ACC112 (cell line): ENCODE results near the gene SLCO1B1.
"Not testable (repeated sequence)": the region's sequence is repeated elsewhere in the genome, so short reads cannot be mapped to it uniquely, and the experiment has no call there.

Experiments
- H2AFZ ChIP-seq: fragments of 200-600 bp; sonication (generic); one replicate; pipeline ENCODE4 v1.6.0; 2017; ENCODE audit warnings: antibody characterized with exemption, low read length; ENCODE audit not compliant: unreplicated experiment
- H3K27ac ChIP-seq: fragments of 200-600 bp; sonication (generic); 2 replicates; pipeline ENCODE4 v1.5.1; 2014; ENCODE audit warnings: low read depth, mild to moderate bottlenecking, antibody characterized with exemption, low read length, moderate library complexity
- H3K27me3 ChIP-seq: fragments of 200-600 bp; sonication (generic); 2 replicates; pipeline ENCODE4 v1.6.1; 2014; ENCODE audit warnings: mild to moderate bottlenecking, antibody characterized with exemption, low read length, moderate library complexity, mixed read lengths; ENCODE audit not compliant: insufficient read depth
- H3K36me3 ChIP-seq: fragments of 200-600 bp; sonication (generic); 2 replicates; pipeline ENCODE4 v1.6.1; 2016; ENCODE audit warnings: mild to moderate bottlenecking, antibody characterized with exemption, low read length, moderate library complexity, mixed read lengths; ENCODE audit not compliant: insufficient read depth
- H3K4me1 ChIP-seq: fragments of 200-600 bp; sonication (generic); one replicate; pipeline ENCODE4 v1.6.1; 2016; ENCODE audit warnings: low read length, mixed read lengths; ENCODE audit not compliant: insufficient read depth, unreplicated experiment, control insufficient read depth
- H3K4me3 ChIP-seq: fragments of 200-600 bp; sonication (generic); 2 replicates; pipeline ENCODE4 v1.5.1; 2014; ENCODE audit warnings: mild to moderate bottlenecking, low read depth, low read length
- H3K79me2 ChIP-seq: fragments of 200-600 bp; sonication (generic); one replicate; pipeline ENCODE4 v1.6.0; 2016; ENCODE audit warnings: low read length; ENCODE audit not compliant: control insufficient read depth, unreplicated experiment, insufficient read depth

The SLCO1B1 gene, protein sequence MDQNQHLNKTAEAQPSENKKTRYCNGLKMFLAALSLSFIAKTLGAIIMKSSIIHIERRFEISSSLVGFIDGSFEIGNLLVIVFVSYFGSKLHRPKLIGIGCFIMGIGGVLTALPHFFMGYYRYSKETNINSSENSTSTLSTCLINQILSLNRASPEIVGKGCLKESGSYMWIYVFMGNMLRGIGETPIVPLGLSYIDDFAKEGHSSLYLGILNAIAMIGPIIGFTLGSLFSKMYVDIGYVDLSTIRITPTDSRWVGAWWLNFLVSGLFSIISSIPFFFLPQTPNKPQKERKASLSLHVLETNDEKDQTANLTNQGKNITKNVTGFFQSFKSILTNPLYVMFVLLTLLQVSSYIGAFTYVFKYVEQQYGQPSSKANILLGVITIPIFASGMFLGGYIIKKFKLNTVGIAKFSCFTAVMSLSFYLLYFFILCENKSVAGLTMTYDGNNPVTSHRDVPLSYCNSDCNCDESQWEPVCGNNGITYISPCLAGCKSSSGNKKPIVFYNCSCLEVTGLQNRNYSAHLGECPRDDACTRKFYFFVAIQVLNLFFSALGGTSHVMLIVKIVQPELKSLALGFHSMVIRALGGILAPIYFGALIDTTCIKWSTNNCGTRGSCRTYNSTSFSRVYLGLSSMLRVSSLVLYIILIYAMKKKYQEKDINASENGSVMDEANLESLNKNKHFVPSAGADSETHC

DNA sequence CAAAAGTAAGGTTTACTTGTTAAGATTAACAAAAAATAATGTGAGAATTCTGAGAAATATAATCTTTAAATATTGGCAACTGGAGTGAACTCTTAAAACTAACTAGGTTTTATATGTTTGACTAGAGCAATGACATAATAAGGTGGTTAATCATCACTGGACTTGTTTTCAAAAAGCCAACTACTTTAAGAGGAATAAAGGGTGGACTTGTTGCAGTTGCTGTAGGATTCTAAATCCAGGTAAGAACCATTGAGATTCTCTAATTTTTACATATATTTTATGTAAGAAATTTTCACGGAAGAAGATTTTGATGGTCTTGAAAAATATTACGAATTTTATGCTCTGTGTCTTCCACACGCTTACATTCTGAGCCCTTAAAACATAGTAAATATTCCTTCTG lies at the start of gene SLCO1B1:
TSS of gene SLCO1B1 (plus strand) at position 197 of the 400 bp plus-strand sequence. CDS start 10,381 bp downstream, outside the sequence.
- Histone ChIP-seq H3K4me3 (no peak within 1 kb of the TSS), H2AFZ (no peak within 1 kb of the TSS), H3K27ac (no peak within 1 kb of the TSS), H3K27me3 (no peaks in the 10 kb centered on the region), H3K4me1 (no peaks in the 10 kb centered on the region), H3K79me2 (no peaks in the 10 kb centered on the region), H3K36me3 (no peaks in the 10 kb centered on the region)

DNA sequence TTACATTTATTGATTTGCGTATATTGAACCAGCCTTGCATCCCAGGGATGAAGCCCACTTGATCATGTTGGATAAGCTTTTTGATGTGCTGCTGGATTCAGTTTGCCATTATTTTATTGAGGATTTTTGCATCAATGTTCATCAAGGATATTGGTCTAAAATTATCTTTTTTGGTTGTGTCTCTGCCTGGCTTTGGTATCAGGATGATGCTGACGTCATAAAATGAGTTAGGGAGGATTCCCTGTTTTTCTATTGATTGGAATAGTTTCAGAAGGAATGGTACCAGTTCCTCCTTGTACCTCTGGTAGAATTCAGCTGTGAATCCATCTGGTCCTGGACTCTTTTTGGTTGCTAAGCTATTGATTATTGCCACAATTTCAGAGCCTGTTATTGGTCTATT lies 46.2 kb upstream of the SLCO1B1 start:
- H3K36me3 ChIP-seq, H3K79me2 ChIP-seq, H2AFZ ChIP-seq, H3K27ac ChIP-seq, H3K4me3 ChIP-seq, H3K27me3 ChIP-seq, H3K4me1 ChIP-seq: not testable (repeated sequence)

DNA sequence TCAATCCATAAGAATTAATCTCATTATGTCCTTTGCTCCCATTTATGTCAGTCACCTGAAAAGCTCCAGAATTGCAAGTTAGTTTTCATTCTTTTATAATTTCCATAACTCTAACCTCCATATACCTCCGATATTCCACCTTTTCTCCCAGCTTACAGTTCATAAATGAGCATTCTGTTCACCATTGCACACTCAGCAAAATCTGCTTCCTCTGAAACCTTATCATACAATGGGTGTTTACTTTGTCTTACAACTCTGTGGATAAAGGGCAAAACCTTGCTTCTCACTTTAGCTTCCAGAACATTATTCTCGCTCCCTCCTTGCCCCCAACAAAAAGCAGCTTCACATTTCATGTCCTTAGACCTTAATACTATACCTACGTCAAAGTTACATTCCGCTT lies 19.3 kb upstream of the SLCO1B1 start:
- Histone ChIP-seq H3K4me1 (no peaks in the 10 kb centered on the region), H3K79me2 (no peaks in the 10 kb centered on the region), H3K4me3 (no peak overlapping the region), H2AFZ (no peak overlapping the region), H3K27ac (no peak overlapping the region), H3K36me3 (no peaks in the 10 kb centered on the region), H3K27me3 (no peaks in the 10 kb centered on the region)

DNA sequence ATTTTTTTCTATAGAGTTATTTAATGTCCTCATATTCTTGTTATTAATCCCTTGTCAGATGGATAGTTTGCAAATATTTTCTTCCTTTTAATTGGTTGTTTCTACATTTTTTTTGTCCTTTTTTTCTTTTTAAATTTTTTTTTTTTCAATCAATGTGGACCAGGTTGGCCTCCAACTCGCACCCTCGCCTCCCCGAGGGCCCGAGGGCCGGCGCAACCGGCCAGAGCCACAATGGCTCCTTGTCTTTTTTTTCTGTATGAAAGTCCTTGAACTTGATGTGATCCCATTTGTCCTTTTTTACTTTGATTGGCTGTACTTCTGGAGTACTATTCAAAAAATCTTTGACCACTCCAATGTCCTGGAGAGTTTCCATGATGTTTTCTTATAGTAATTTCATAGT lies 17.7 kb upstream of the SLCO1B1 start:
- no peaks in the 10 kb centered on the region for H3K4me1 ChIP-seq
- no peak overlapping the region for H3K4me3 ChIP-seq
- H2AFZ ChIP-seq = no peak overlapping the region
- no peaks in the 10 kb centered on the region for H3K27me3 ChIP-seq
- H3K36me3 ChIP-seq = no peaks in the 10 kb centered on the region
- H3K27ac ChIP-seq = no peak overlapping the region
- H3K79me2 ChIP-seq = no peaks in the 10 kb centered on the region

DNA sequence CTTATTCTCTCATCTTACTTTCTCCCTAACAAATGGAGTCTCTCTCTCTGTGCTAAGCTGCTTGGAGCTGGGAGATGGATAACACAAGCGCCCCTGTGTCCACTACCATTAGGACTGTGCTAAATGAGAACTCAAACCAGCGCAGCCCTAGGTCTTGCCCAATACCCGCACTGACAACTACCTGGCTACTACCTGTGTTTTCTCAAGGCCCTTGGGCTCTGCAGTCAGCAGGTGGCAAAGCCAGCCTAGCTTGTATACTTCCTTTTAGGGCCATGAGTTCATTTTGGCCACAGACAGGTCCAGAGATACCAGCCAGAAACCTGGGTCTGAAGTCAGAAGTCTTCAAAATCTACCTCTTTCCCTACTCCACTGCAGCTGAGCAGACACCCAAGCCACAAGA lies 13.0 kb upstream of the SLCO1B1 start:
- Histone ChIP-seq H2AFZ (no peak overlapping the region), H3K4me3 (no peak overlapping the region)

DNA sequence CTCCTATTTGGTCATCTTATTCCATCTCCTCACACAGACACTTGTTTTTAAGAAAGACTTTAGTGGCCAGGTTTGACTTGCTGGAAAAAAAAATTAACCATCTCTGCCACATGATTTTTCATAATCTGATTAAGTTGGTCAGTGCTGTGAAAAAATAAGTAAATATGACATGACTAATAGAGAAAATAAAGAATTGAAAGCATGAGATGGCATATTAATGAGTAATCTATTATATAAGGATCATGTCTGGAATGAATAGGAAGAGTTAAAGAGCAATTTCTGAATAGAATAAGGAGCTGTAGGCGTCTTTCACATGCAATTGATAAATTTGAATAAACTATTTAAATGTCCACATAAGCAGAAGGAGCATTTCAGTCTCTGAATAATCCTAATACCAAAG lies 12.2 kb upstream of the SLCO1B1 start:
- H3K36me3 ChIP-seq = no peaks in the 10 kb centered on the region
- no peaks in the 10 kb centered on the region for H3K4me1 ChIP-seq
- H2AFZ ChIP-seq = no peak overlapping the region
- H3K27ac ChIP-seq = no peak overlapping the region
- H3K79me2 ChIP-seq = no peaks in the 10 kb centered on the region
- peaks cover 6% of the 10 kb centered on the region; the same call in 1 of the 2 replicates for H3K27me3 ChIP-seq
- no peak overlapping the region for H3K4me3 ChIP-seq

More for the DNA sequence above, 13.0 kb upstream of the SLCO1B1 start:
- peaks cover 6% of the 10 kb centered on the region; the same call in 1 of the 2 replicates for H3K27me3 ChIP-seq
- no peaks in the 10 kb centered on the region for H3K4me1 ChIP-seq
- H3K79me2 ChIP-seq = no peaks in the 10 kb centered on the region
- no peak overlapping the region for H3K27ac ChIP-seq
- H3K36me3 ChIP-seq = no peaks in the 10 kb centered on the region

DNA sequence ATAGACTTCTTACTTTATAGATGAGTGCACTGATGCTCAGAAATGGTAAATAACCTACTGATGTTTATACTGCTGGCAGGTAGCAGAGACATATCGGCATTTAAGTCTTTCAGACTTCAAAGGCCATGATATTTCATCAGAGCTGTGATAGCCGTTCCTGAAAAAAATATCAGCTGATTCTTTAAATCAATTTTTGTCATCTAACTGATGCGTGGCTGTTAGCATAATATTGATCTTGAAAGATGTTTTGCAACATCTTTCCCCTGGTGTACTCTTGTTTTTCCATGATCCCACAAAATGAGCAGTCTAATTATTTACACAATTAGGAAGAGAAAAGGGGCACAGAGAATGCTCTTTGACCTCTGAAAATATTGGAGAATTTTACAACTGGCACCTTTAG lies 1.6 kb upstream of the SLCO1B1 start:
- Histone ChIP-seq H3K27ac (no peak overlapping the region), H3K4me3 (no peak overlapping the region)

DNA sequence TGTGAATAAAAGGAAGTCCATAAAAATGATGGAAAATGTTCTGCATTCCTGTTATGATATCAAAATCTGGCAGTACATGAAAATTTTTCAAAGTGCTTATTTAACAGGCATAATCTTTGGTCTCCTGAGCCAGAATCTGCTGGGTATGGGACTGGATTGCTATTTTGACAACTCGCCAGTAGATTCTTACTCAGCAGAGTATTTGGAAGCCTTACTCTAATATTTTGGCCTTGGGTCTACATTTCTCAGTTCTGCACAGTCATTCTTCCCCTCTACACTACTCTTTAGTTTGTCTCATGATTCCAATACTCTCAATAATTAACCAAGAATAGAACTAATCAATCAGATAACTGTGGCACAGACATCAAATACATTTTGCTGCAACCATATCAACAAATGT lies 1.1 kb upstream of the SLCO1B1 start:
- Histone ChIP-seq H3K4me1 (no peaks in the 10 kb centered on the region), H3K27me3 (no peaks in the 10 kb centered on the region), H3K79me2 (no peaks in the 10 kb centered on the region), H2AFZ (no peak overlapping the region), H3K4me3 (no peak overlapping the region), H3K27ac (no peak overlapping the region), H3K36me3 (no peaks in the 10 kb centered on the region)

More for the DNA sequence above, 1.6 kb upstream of the SLCO1B1 start:
- Histone ChIP-seq H2AFZ (no peak overlapping the region), H3K27me3 (no peaks in the 10 kb centered on the region), H3K4me1 (no peaks in the 10 kb centered on the region), H3K36me3 (no peaks in the 10 kb centered on the region), H3K79me2 (no peaks in the 10 kb centered on the region)

DNA sequence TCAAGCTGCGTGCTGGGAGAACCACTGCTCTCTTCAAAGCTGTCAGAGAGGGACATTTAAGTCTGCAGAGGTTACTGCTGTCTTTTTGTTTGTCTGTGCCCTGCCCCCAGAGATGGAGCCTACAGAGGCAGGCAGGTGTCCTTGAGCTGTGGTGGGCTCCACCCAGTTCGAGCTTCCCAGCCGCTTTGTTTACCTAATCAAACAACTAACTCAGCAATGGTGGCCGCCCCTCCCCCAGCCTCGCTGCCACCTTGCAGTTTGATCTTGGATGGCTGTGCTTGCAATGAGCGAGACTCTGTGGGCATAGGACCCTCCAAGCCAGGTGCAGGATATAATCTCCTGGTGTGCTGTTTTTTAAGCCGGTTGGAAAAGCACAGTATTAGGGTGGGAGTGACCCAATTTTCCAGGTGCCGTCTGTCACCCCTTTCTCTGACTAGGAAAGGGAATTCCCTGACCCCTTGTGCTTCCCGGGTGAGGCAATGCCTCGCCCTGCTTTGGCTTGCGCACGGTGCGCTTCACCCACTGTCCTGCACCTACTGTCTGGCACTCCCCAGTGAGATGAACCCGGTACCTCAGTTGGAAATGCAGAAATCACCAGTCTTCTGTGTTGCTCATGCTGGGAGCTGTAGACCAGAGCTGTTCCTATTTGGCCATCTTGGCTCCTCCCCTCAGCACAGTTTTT lies 6.5 kb downstream of the SLCO1B1 start:
- not testable (repeated sequence) for H2AFZ ChIP-seq, H3K27me3 ChIP-seq, H3K4me3 ChIP-seq, H3K4me1 ChIP-seq, H3K36me3 ChIP-seq, H3K79me2 ChIP-seq, H3K27ac ChIP-seq

DNA sequence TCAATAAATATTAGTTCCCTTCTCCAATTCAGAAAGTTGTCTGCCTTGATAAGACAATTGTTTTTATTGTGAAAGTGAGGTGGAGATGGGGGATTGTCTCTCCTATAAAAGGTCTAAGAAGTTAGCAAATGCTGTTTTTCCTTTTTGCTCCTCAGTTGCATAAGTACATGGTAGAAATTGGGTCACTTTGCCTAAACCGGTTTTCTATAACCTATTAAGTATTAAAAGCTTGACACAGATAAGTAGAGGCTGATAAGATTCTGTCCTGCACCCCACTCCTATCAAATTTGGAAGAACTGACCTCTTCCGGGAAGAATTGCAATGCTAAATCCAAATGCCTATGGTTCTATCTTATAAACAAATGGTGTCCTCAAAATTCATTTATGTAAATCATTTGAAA lies 7.0 kb downstream of the SLCO1B1 start:
- Histone ChIP-seq H3K4me1 (no peaks in the 10 kb centered on the region), H3K79me2 (no peaks in the 10 kb centered on the region), H3K27me3 (peaks cover 3% of the 10 kb centered on the region; the same call in 1 of the 2 replicates), H3K36me3 (no peaks in the 10 kb centered on the region), H3K4me3 (no peak overlapping the region), H3K27ac (no peak overlapping the region), H2AFZ (no peak overlapping the region)
